Measurements from ENCODE around the gene ADAMTS6.
"Not testable (repeated sequence)": the region's sequence is repeated elsewhere in the genome, so short reads cannot be mapped to it uniquely, and the experiment has no call there.

ADAMTS6 gene

GRCh38 chr5:65197531-65198455 lies 283.9 kb downstream of the ADAMTS6 start:
- no peak for DNase-seq (ENCODE audit: low read depth)

DNA sequence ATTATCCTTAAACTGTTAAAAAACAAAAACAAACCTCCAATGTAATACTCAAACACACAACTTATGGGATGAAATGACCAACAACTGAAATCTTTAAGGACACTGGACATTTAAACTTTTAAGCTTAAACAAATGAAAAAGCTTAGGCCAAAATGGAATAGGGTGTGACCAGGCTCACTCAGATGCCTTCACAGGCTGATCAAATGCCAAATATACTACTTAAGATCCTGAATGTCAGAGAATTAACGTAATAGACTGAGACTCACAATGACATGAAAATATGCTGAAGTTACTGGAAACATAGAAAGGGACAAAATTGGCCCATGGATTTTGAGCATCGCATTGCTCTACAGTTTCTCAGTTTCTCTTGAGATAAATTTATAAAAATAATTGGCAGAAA lies 286.8 kb downstream of the ADAMTS6 start:
- no peak for DNase-seq (ENCODE audit: low read depth)

DNA sequence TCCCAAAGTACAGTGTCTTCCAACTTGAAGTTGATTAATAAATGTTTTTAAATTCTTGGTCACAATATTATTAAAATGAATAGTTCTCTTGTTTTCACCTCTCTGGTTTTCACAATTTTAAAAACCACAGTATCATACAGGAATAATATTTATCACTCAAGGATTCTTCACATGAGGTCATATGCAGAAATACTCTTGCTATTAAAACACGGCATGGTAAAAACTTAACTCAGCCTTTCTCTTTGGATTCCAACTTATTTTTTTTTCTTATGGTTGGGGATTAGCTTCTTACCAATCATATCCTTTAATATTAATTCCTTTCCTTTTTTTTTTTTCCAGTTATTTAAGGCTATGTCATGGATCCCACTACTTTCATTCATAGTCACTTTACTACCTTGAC lies 289.4 kb downstream of the ADAMTS6 start:
- no peak for DNase-seq (ENCODE audit: low read depth)

DNA sequence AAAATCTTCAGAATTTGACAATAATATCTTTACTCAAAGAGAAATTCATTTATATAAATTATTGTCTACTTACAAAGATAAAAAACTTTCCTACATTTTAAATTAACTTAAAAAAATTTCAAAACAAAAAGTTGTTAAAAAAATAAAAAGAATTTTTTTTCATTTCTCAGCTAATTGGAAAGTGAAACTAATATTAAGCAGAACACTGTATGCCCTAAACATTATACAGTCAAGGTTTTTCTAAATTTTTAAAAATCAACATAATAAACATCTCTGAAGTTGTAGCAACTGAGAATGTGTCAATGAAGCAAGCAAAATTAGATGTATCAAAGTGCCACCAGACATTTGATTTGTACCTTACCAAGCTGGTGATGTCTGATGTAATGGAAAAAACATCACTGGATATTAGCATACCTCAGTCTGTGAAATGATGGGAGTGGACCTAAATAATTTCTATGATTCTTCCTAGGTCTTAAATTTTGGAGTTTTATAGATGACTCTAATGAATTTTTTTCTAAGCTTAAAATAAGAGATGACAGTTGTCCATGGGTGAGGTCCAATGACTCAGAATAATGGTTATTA lies 290.1 kb downstream of the ADAMTS6 start:
- DNase-seq (ENCODE audit: low read depth), result no peak

GRCh38 chr5:65190328-65191053 lies 291.2 kb downstream of the ADAMTS6 start:
- peak; percentile 3 for DNase-seq (ENCODE audit: low read depth)

DNA sequence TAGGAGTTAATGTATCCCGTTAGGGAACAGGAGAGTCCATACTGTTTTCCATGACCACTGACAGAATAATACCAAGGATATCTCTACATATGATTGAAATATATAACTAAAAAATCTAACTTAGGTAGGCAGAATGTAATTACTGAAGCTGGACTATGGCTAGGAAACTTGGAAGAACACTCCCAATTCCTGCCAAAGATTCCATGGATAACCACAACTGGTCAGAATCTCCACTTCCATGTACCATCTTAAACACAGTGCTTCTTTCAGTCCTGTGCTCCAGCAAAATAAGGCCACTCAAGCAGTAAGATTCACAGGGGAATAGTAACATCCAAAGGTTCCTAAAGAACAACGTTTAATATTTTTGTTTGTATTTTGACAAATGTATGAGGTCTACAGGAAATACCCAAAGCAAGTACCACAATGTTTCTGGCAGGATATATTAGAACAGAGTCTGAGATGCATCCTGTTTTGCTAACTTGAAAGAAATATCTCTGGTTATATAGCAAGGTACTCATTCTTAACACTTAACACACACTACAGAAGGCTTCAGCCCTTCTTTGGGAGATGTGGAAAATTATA lies 295.0 kb downstream of the ADAMTS6 start:
- DNase-seq (ENCODE audit: low read depth), result no peak

- DNase-seq (ENCODE audit: low read depth), result no peak
These were observed 296.3 kb downstream of the ADAMTS6 start for GRCh38 chr5:65185468-65185867.

GRCh38 chr5:65184780-65185179 lies 296.9 kb downstream of the ADAMTS6 start:
- no peak for DNase-seq (ENCODE audit: low read depth)

GRCh38 chr5:65174231-65174630 lies 307.5 kb downstream of the ADAMTS6 start:
- DNase-seq (ENCODE audit: low read depth), result not testable (repeated sequence)

GRCh38 chr5:65173130-65173525 lies 308.6 kb downstream of the ADAMTS6 start:
- DNase-seq (ENCODE audit: low read depth), result no peak

GRCh38 chr5:65172486-65173129 lies 309.1 kb downstream of the ADAMTS6 start:
- peak; percentile 56 for DNase-seq (ENCODE audit: low read depth)

DNA sequence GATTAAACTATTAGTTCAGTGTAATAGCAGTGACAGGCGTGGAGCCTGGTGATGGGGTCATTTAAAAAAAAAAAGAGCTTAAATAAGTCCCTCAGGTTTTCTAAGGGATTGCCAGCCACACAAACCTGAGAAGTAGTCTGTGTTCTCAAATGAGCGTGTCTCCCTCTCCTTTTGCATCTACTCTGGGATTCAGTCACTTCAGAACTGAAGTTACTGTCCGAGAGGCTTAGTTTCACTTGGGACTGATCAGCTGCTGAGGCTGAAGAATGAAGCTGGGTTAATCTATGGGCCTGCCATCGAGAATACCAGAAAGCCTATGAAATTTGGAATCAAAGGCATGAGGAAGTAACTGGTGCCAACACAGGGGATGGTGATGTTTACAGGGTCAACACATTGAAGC lies 310.1 kb downstream of the ADAMTS6 start:
- no peak for DNase-seq (ENCODE audit: low read depth)

DNA sequence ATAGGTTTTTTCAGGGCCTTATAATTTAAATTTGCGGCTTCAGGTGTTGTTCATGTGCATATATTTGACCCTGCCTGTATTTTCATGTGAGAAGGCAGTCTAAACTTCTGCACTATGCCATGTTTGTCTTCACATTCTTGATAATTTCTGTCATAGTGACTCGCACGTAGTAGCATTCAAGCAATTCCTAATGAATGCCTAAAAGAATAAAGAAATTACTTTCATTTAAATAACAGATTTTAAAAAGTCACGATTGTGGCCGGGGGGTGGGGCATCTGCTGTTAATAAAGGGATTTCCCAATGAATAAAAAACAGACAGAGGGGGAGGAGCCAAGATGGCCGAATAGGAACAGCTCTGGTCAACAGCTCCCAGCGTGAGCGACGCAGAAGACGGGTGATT lies 318.0 kb downstream of the ADAMTS6 start:
- no peak for DNase-seq (ENCODE audit: low read depth)

GRCh38 chr5:65161655-65162054 lies 320.1 kb downstream of the ADAMTS6 start:
- no peak for DNase-seq (ENCODE audit: low read depth)

- no peak for DNase-seq (ENCODE audit: low read depth)
These were observed 323.7 kb downstream of the ADAMTS6 start for GRCh38 chr5:65157906-65158603.

DNA sequence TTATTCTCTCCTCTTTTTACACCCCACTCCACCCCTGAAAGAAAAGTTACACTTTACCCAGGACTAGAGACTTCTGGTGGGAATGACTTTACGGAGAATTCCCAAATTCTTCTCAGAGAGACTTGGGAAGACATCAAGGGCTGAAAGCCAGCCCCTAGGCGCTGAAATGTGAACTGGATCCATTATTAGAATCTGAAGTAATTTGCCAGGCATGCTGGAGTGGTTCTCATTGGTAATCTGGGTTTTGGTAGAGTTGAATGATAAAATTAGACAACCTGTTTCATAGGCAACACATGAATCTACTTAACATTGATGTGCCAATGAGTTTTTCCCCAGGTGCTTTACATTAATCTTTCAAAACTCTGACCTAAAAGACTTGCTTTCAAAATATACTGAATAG lies 324.8 kb downstream of the ADAMTS6 start:
- DNase-seq (ENCODE audit: low read depth), result no peak

DNA sequence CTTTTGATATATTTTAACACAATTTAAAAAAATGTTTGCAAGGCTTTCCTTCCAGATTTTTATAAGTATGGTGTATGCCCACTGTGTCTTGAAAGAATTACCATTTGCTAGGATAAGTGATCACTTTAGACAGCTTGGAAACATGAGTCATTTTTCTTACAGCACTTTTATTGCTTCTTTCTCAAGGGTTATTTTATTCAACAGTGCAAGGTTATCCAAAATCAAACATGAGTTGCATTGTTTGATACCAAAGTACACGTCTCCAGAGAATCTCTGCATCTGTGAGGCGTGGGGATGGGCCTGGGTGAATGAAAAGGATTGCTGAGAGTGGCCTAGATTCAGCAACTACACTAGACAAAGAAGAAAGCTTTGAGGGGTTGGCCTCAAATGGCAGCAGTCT lies 329.6 kb downstream of the ADAMTS6 start:
- no peak for DNase-seq (ENCODE audit: low read depth)

- DNase-seq (ENCODE audit: low read depth), result no peak
These were observed 330.1 kb downstream of the ADAMTS6 start for GRCh38 chr5:65151614-65152013.

GRCh38 chr5:65150599-65151304 lies 331.0 kb downstream of the ADAMTS6 start:
- no peak for DNase-seq (ENCODE audit: low read depth)

- DNase-seq (ENCODE audit: low read depth), result no peak
These were observed 331.9 kb downstream of the ADAMTS6 start for GRCh38 chr5:65149827-65150226.

All from activated T-cell treated with anti-CD3 and anti-CD28 coated beads for 48 hours (primary cell).